ENCODE results near the gene RIMBP2. TPM values are rescaled to one million over a fixed set of nuclear protein-coding genes. Genes with fewer than 3 reads are reported as not detected.

RIMBP2 gene
- total and polyA plus RNA-seq, 8 donors: 0.42 to 19.0 (median 16.1) TPM

DNA sequence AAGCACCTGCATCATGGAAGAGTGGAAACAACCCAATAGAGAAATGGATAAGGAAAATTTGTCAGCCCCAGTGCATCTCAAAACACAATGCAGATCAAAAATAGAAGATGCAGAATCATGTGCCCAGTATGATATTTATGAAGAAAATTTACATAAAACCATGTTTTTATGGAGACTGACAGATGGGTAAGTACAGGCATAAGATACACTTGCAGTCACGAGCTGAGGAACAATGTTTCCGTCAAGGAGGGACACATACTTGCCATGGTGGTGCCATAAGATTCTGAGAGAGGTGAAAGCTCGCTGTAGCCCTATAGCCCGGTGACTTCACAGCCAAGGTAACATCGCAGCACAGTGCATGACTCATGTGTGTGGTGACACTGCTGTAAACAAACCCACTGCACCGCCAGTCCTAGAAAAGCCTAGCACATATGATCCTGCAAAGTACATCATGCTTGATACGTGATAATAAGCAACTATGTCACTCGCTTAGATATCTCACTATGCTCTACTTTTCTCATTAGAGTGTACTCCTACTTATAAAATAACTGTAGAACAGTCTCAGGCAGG is 112.6 kb downstream of the RIMBP2 start:
- no peak for TF ChIP-seq CTCF (IDR thresholded peaks at IDR 0.05)
- ATAC-seq (no peak), DNase-seq (no peak)
- Histone ChIP-seq H3K27me3 (no peaks in the 10 kb centered on the region), H3K4me3 (no peak overlapping the region), H3K4me1 (no peaks in the 10 kb centered on the region), H3K9me3 (no peaks in the 10 kb centered on the region), H3K36me3 (no peaks in the 10 kb centered on the region), H3K27ac (no peak overlapping the region)
- intact Hi-C loops (cut with DNase I): no loop called here

DNA sequence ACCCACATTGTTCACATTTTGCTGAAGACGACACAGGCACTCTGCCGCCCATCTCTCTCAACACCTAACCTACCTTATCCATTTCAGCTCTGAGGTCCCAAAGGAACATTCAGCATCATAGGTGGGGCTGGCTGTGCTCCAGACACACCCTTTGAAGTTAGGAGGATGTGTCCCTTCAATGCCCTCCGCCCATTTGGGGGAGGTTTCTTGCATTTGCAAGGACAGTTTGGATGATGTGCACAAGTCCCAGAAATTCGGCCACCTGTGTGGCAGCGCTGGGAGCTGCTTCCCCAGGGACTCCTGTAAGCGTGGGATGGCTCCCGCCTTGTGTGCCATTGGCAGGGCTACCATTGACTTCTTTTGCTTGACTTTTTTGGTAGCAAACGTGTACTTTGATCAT is 113.8 kb downstream of the RIMBP2 start:
- no peaks in the 10 kb centered on the region for H3K4me1 ChIP-seq
- TF ChIP-seq CTCF (IDR thresholded peaks at IDR 0.05): no peak
- DNase-seq: no peak
- intact Hi-C loops (cut with DNase I): no loop called here
- no peaks in the 10 kb centered on the region for H3K27me3 ChIP-seq
- ATAC-seq: no peak
- no peak overlapping the region for H3K27ac ChIP-seq
- no peak overlapping the region for H3K4me3 ChIP-seq
- H3K36me3 ChIP-seq: no peaks in the 10 kb centered on the region
- peaks cover 0 to 10% of the 10 kb centered on the region in 2 donors for H3K9me3 ChIP-seq

GRCh38 chr12:130601327-130601726 is 114.8 kb downstream of the RIMBP2 start:
- TF ChIP-seq CTCF (IDR thresholded peaks at IDR 0.05): no peak

DNA sequence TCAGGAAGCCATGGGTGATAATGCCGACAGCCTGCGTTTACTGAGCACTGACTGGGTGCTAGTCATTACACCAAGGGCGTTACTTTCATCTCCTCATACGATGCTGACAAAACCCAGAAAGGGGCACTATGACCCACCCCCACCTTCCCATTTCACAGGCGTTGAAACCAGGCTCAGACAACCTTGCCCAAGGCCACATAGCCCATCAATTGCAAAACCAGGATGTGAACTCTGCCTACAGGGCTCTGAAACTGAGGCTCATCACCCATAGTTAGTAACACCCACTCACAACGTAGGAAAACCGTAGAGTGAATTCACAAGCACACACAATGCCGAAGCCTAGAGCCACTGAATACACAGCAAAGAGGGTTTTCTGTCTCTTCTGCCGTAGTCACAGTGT is 119.9 kb downstream of the RIMBP2 start:
- H3K27ac ChIP-seq: no peak overlapping the region
- ATAC-seq (no peak), DNase-seq (no peak)
- H3K9me3 ChIP-seq: peaks cover 0 to 11% of the 10 kb centered on the region in 2 donors
- H3K36me3 ChIP-seq: no peaks in the 10 kb centered on the region
- H3K4me1 ChIP-seq: no peaks in the 10 kb centered on the region
- TF ChIP-seq CTCF (IDR thresholded peaks at IDR 0.05): no peak
- H3K4me3 ChIP-seq: no peak overlapping the region
- intact Hi-C loops (cut with DNase I): no loop called here
- H3K27me3 ChIP-seq: peaks cover 0 to 7% of the 10 kb centered on the region in 2 donors

More at GRCh38 chr12:130601327-130601726, 114.8 kb downstream of the RIMBP2 start:
- intact Hi-C loops (cut with DNase I): no loop called here
- Histone ChIP-seq H3K4me3 (no peak overlapping the region), H3K27me3 (no peaks in the 10 kb centered on the region), H3K36me3 (no peaks in the 10 kb centered on the region), H3K4me1 (no peaks in the 10 kb centered on the region), H3K27ac (no peak overlapping the region), H3K9me3 (peaks cover 0 to 11% of the 10 kb centered on the region in 2 donors)
- DNase-seq (no peak), ATAC-seq (no peak)

DNA sequence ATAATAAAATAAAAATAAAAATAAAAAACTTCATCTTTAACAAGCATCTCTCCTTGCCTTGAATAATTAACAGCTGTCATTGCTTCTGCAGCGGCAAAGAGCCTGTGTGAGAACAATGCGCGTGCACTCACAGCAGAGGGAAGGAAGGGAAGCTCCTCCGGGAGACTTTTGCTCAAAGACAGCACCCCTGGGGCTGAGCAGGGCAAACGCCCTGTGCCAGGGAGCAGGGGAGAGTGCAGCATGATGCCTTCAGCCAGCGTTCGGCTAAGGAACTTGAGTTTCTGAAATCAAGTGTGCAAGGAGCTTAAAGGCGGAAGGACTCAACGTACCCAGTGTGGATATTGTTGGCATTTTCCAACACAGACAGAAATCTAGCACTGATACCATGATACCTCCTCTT is 120.5 kb downstream of the RIMBP2 start:
- Histone ChIP-seq H3K27ac (no peak overlapping the region), H3K4me3 (no peak overlapping the region), H3K36me3 (no peaks in the 10 kb centered on the region), H3K9me3 (peaks cover 0 to 11% of the 10 kb centered on the region in 2 donors), H3K27me3 (peaks cover 0 to 9% of the 10 kb centered on the region in 2 donors), H3K4me1 (no peaks in the 10 kb centered on the region)
- DNase-seq (no peak), ATAC-seq (no peak)
- no peak for TF ChIP-seq CTCF (IDR thresholded peaks at IDR 0.05)
- intact Hi-C loops (cut with DNase I): no loop called here
